Measurements from ENCODE around the gene TCTN2. TPM values are rescaled to one million over a fixed set of nuclear protein-coding genes. Genes with fewer than 3 reads are reported as not detected.

Gene TCTN2
- polyA plus RNA-seq, 1 donor, result 41.6 TPM

- DNase-seq, result no peak
Measured at GRCh38 chr12:123683964-123684363, 13.1 kb downstream of the TCTN2 start.

GRCh38 chr12:123686636-123687190 is 15.8 kb downstream of the TCTN2 start:
- no peak for DNase-seq

- no peak for DNase-seq
Measured at GRCh38 chr12:123690191-123690840, 19.4 kb downstream of the TCTN2 start.

DNA sequence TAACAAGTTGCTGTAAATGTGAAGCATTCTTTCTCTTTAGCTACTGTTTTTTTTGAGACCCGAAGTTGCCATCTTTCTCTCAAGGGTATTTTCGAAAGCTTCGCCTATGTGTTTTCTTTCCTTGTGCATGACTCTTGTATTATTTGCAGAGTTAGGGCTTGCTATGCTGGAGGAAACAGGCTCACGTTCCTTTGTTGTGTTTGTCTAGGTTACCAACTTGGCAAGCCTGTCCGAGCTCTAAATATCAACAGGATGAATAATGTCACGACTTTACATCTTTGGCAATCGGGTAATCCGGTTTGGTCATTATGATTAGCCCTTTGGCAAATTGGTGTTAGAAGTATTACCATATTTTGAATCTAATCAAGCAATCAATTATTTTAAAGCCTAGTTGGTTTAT is 25.3 kb downstream of the TCTN2 start:
- no peak for DNase-seq

GRCh38 chr12:123696646-123697045 is 25.7 kb downstream of the TCTN2 start:
- no peak for DNase-seq

DNA sequence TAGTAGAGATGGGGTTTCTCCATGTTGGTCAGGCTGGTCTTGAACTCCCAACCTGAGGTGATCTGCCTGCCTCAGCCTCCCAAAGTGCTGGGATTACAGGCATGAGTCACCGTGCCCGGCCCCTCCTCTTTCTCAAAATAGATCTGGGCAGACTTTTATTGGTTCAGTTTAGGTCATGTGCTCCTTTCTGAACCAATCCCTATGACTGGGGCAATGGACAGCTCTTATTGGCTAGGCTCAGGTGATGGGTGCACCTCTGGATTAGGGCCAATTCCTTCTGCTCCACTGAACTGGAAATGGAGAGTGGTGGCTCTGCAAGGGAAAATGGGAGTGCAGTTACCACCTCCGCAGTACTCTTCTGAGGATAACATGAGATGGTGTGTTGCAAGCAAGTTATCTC is 35.0 kb downstream of the TCTN2 start:
- DNase-seq, result no peak

GRCh38 chr12:123707466-123707865 is 36.6 kb downstream of the TCTN2 start:
- no peak for DNase-seq

- DNase-seq, result no peak
Measured at GRCh38 chr12:123712780-123713319, 41.9 kb downstream of the TCTN2 start.

DNA sequence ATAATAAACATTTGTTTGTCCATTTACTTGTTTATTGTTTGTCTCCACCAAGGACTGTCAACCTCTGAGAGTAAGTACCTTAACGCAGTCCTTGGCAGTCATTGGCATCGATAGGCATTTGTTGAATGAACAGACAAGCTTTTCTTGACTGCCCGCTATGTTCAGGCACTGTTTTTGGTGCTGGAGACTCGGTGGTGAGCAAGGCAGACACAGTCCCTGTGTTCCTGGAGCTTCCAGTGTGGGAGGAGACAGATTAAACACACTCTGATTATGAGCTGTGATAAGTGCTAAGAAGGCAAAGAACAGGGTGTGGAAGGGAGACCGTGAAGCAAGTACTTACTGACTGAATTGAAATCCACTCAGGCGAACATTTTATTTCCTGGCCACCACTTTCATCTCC is 42.5 kb downstream of the TCTN2 start:
- no peak for DNase-seq

DNA sequence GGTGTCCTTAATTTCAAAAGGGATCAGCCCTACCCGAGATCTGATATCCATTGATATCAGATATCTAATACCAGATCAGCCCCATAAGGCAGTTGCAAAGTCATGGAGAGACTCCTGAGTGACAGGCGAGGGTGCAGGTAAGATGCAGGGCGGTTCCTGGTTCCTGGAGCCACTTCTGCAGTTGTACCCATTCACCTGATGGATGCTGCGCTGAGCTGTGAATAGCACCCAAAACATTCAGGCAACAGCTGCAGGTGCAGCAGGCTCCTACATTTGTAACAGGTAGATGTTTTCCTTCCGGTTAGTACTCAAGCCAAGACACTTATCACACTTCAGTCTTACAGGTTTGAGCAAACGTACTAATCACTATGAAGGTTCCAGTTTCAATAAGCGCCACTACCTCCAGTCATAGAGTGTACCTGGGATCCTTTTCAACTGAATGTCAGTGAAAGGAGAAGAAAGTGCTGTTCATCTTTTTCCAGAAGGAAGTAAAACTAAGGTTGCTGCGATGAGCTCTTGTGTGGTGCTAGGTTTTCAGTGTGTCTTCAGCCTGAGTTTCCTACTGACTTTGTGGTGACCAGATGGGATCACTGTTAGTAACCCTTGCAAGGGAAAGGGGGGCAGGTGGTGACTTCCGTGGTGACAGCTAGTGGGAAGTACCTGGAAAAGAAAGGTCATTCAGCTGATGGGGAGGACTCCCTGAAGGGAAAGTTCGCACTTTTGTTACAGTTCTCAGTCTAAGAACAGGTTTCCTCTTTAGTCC is 43.1 kb downstream of the TCTN2 start:
- DNase-seq, result no peak

GRCh38 chr12:123715195-123715594 is 44.3 kb downstream of the TCTN2 start:
- no peak for DNase-seq

- no peak for DNase-seq
Measured at GRCh38 chr12:123717350-123717749, 46.4 kb downstream of the TCTN2 start.

- DNase-seq, result no peak
Measured at GRCh38 chr12:123720141-123720814, 49.4 kb downstream of the TCTN2 start.

GRCh38 chr12:123721245-123721644 is 50.3 kb downstream of the TCTN2 start:
- DNase-seq, result no peak

DNA sequence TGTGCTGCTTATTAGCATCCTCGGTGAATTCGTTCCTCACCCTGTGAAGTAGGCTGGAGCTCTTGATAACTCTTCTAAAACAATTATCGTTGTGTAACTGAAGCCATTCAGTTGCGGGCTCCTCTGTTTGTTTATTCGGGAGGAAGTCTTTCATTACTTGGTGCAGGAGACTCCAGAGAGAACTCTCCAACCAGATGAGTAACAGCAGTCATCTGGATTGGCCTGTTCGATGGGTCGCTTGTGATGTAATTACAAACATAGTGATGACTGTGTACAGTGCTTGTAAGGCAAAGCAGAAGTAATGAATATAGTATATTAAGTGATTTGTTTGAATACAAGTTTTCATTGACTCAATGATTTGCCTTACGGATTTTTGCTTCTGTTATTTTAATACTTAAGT is 52.1 kb downstream of the TCTN2 start:
- no peak for DNase-seq

DNA sequence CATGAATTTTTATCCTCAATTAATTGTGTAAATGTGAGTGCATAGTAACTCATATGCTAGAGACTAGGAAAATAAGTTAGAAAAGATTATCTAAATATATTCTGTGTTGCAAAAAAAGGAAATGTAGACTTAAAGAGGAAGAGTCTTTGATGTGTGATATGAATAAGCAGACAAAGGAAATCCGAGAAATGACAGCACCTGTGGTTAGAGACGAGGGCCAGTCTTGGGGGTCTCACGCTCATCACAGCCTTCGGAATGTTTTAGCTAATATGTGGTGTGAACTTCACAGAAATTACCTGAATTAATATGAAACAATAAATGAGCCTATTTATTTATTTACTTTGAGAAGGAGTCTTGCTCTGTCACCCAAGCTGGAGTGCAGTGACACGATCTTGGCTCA is 52.9 kb downstream of the TCTN2 start:
- DNase-seq, result no peak

- DNase-seq, result no peak
Measured at GRCh38 chr12:123726244-123726643, 55.3 kb downstream of the TCTN2 start.

DNA sequence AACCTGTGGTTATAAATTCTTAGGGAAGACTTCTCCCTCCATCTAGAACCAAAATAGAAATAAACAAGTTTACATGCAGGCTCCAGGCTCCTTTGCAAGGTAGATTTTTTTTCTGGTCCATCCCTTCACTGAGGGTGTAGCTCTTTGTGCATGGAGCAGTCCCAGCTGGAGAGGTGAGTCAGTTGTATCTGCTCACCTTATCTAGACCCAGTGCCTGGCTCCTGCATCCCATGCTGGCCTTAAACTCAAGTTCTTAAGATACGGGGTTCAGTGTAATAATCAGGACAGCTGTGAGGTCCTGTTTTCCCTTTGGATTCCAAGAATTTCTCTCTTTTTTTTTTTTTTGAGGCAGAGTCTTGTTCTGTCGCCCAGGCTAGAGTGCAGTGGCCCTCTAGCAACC is 56.0 kb downstream of the TCTN2 start:
- DNase-seq, result no peak

- no peak for DNase-seq
Measured at GRCh38 chr12:123727878-123728277, 57.0 kb downstream of the TCTN2 start.

DNA sequence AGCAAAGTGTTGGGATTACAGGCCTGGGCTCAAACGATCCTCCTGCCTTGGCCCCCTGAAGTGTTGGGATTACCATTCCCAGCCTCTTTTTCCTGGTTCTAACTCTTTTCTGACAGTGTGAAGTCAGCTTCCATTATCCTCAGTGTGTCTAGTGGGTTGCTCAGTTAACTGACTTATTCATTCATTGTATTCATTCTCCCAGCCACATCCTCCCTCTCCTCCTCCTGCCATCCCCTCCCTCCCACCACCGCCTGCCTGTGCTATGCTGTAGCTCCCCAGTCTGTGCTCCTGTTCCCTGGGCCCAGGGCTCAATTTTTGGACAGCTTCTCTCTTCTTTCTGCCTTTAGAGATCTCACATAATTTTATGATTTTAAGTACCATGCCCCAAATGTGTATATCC is 60.7 kb downstream of the TCTN2 start:
- no peak for DNase-seq

DNA sequence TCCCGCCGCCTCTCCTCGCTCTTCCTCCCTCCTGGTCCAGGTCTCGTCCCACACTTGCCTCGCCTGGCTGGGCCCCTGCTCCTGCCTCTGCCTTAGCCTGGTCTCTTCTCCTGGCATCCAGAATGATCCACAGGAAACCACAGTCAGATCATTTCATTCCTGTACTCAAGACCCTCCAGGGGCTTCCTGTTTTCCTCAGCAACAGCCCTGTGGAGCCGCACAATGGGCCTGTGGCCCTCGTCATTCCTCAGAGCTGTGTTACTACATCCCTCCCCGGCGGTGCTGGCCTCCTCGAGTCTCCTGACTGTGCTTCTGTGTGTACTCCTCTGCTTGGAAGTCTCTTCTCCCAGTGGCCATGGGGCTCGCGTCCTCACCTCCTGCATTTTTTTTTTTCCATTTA is 61.3 kb downstream of the TCTN2 start:
- DNase-seq, result no peak

DNA sequence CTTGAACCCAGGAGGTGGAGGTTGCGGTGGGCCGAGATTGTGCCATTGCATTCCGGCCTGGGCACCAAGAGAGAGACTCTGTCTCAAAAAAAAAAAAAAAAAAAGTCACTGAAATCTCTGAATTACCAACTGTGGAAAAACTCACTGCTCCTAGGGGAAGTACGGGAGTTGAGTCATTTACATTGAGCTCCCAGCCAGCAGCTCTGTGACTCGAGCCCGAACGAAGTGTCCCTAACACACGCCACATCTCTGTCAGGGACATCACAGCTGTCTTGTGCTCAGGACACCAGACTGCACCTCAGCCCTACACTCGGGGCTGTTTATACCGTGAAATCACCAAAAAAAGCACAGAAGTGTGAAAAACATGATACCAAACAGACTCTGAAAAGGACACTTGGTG is 62.3 kb downstream of the TCTN2 start:
- DNase-seq, result no peak

DNA sequence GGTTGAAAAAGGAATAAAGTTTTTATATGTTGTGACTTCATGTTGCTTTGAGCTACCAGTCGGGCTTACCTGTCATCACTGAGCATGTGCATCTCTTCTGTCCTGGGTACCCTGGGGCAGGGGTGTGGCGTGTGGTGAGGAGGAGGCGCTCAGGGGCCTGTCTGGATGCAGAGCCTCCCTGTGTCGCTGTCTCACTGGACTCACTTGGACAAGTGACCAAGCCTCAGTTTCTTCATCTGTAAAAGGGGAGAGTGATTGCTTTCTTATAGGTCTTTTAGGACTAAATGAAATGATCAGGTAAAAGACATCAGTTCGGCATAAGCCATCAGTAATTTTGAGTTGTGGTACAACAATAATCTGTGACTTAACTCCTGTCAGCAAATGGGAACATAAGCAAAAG is 63.4 kb downstream of the TCTN2 start:
- DNase-seq, result no peak
